Skin epidermis (tissue), 12 donors: Measurements from ENCODE around the gene RBBP5.

ENCODE experiments used
- H3K27ac ChIP-seq, 21 experiments: fragments of 200-600 bp; sonication (generic) in 11 of 21; one replicate each; pipeline ENCODE4 v1.5.0; 2020; ENCODE audit warnings: mild to moderate bottlenecking in 3 of 21, inconsistent platforms in 2 of 21, moderate library complexity in 2 of 21
- H3K4me3 ChIP-seq, 7 experiments: fragments of 200-600 bp; sonication (generic) in 2 of 7; one replicate each; pipeline ENCODE4 v1.5.0; 2020; ENCODE audit warnings: inconsistent platforms in 2 of 7, mild to moderate bottlenecking in 2 of 7, moderate library complexity in 1 of 7

Gene RBBP5

DNA sequence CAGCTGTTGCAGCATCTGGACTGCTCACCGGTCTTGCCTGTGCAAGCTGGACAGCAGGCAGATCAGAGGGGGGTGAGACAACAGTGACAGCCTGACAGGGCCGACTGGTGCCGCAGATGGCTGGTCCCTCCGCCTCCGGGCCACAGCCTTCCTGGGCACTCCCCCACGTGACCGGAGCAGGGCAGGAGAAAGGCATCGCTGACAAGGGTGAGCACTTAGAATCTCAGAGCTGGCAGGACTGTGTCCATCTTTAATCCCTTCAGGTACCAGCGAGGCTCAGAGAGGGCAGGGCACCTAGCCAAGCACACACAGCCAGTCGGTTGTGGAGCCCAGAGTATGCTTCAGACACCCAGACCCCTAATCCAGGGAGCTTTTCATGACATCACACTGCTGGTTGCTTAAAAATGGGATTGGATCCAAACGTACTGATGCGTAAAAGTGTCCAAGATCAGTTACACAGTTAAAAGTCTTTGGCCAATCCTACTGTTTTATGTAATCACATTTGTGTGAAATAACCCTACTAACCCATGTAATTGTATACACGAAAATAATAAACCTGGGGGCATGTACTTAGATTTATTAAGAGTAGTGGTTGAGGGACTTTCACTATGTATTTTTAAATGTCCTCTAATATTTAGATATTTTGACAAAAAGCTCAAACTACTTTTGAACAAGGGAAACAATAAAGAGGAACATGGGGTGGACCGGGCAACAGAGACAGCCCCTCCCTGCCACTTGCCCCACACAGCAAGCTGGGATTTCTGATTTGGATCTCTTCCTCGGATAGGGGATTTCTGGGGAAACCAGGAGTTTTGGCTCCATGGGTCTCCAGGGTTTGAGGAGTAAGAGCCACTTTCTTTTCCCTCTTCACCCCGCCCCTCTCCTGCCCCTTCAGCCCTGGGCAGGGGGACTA lies 79.5 kb downstream of the RBBP5 start:
- no peak overlapping the region for H3K4me3 ChIP-seq
- no peak overlapping the region for H3K27ac ChIP-seq

DNA sequence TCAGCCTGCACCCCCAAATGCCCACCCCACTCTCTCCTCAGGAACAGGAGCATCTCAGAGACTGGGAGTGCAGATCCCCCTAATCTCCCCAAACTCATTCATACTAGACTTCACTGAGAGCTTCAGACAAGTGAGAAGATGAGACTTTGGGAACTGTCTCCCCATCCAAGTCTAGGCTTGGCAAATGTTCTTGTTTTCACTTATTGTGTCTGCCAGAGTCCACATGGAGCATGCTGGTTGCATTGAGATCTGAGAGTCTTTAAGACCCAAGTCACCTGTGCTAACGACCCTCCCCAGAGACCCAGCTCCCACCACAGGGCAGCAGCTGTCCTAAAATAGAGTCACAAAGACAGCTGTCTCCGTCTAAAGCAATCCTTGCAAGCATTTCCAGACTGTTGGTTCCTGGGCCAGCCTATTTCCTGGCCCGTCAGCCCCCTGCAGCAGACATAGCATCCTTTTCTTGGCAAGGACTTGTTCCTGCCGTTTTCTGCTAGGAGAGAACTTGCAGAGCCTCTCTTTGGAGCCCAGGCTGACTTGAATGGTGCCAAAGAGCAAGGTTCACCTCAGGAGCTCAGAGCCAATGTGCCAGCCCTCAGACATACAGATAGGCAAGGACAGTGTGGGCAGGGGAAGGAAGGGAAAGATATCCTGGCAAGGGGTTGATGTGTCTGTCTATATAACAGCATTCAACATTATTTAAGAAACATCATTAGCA lies 80.6 kb downstream of the RBBP5 start:
- H3K4me3 ChIP-seq, result no peak overlapping the region
- no peak overlapping the region for H3K27ac ChIP-seq

GRCh38 chr1:205038132-205038786 lies 83.5 kb downstream of the RBBP5 start:
- H3K27ac ChIP-seq, result no peak overlapping the region

DNA sequence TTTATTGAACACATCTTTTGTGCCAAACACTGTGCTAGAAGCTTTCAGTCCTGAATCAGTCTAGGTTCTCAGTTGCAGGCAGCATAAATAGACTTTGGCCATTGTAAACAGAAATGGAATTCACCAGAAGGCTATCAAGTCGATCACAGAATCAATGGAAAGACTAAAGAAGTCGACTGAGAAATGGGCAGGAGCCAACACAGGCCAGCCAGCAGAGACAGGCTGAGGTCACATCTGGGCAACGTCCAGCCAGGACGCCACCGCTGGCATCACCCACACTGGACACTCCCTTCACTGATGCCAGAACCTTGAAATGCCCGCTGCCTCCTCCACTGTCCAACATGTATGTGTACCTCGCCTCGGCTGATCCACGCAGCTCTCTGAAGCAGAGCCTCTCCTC lies 84.2 kb downstream of the RBBP5 start:
- Histone ChIP-seq H3K4me3 (no peak overlapping the region), H3K27ac (no peak overlapping the region)

More at GRCh38 chr1:205038132-205038786, 83.5 kb downstream of the RBBP5 start:
- no peak overlapping the region for H3K4me3 ChIP-seq
